Liver (tissue), 9 donors: ENCODE data around the gene ZAP70. TPM values are rescaled to one million over a fixed set of nuclear protein-coding genes. Genes with fewer than 3 reads are reported as not detected.

Experiments used
- DNase-seq: peaks from one replicate; pipeline ENCODE4 v3.0.0-alpha.2; 2017; ENCODE audit warnings: low spot score
- H3K27ac ChIP-seq, 2 donors: one replicate each; pipeline ENCODE4 v1.7.0; 2013; ENCODE audit warnings: inconsistent platforms in 2 of 2, low read length in 2 of 2, control low read depth in 1 of 2, low read depth in 1 of 2, mild to moderate bottlenecking in 1 of 2
- H3K27me3 ChIP-seq, 4 donors: one replicate each; pipeline versions ENCODE4 v1.6.1 to v1.7.0; 2013; ENCODE audit warnings: low read length in 3 of 4, inconsistent platforms in 1 of 4, mild to moderate bottlenecking in 1 of 4, moderate library complexity in 1 of 4; ENCODE audit not compliant: control insufficient read depth in 4 of 4, insufficient read depth in 4 of 4
- H3K36me3 ChIP-seq, 4 donors: one replicate each; pipeline versions ENCODE4 v1.6.1 to v1.7.0; 2013; ENCODE audit warnings: low read length in 3 of 4, mild to moderate bottlenecking in 3 of 4, low read depth in 1 of 4, moderate library complexity in 1 of 4; ENCODE audit not compliant: control insufficient read depth in 4 of 4, insufficient read depth in 3 of 4
- H3K4me1 ChIP-seq, 4 donors: one replicate each; pipeline versions ENCODE4 v1.6.1 to v1.7.0; 2013; ENCODE audit warnings: low read length in 3 of 4, mild to moderate bottlenecking in 3 of 4, moderate library complexity in 1 of 4; ENCODE audit not compliant: control insufficient read depth in 4 of 4, insufficient read depth in 4 of 4
- H3K4me3 ChIP-seq, 3 donors: one replicate each; pipeline versions ENCODE4 v1.6.1 to v1.7.0; 2013; ENCODE audit warnings: low read length in 3 of 3, control low read depth in 1 of 3, low read depth in 1 of 3, mild to moderate bottlenecking in 1 of 3
- H3K9ac ChIP-seq, 2 donors: one replicate each; pipeline ENCODE4 v1.7.0; 2013; ENCODE audit warnings: low read length in 2 of 2, mild to moderate bottlenecking in 2 of 2, moderate library complexity in 2 of 2, control low read depth in 1 of 2, low read depth in 1 of 2
- H3K9me3 ChIP-seq, 4 donors: one replicate each; pipeline versions ENCODE4 v1.6.1 to v1.7.0; 2013; ENCODE audit warnings: low read length in 3 of 4; ENCODE audit not compliant: control insufficient read depth in 4 of 4
- ATF3 ChIP-seq: IDR thresholded peaks from 2 replicates; pipeline ENCODE4 v1.6.1; 2016; ENCODE audit warnings: antibody characterized with exemption
- CTCF ChIP-seq: fragments of 150-350 bp; IDR thresholded peaks from 2 replicates; pipeline ENCODE4 v1.5.1; 2017; ENCODE audit warnings: improper control_type of control experiment, low read depth, low read length; ENCODE audit not compliant: missing input control
- EGR1 ChIP-seq, 2 donors: IDR thresholded peaks; 2 replicates each; pipeline ENCODE4 v1.6.1; 2016 to 2018; ENCODE audit warnings: antibody characterized with exemption in 2 of 2, low read depth in 2 of 2
- FOXA1 ChIP-seq: IDR thresholded peaks from 2 replicates; pipeline ENCODE4 v1.6.1; 2016; ENCODE audit warnings: antibody characterized with exemption
- FOXA2 ChIP-seq: IDR thresholded peaks from 2 replicates; pipeline ENCODE4 v1.6.1; 2016; ENCODE audit warnings: antibody characterized with exemption
- GABPA ChIP-seq, 2 donors: IDR thresholded peaks in 1 of 2; conservative IDR thresholded peaks in 1 of 2; 2 replicates each; pipeline ENCODE4 v1.6.1; 2016; ENCODE audit warnings: antibody characterized with exemption in 2 of 2, mild to moderate bottlenecking in 1 of 2, moderate library complexity in 1 of 2
- HNF4A ChIP-seq, 2 donors: conservative IDR thresholded peaks; 2 replicates each; pipeline ENCODE4 v1.6.1; 2016; ENCODE audit warnings: antibody characterized with exemption in 2 of 2, mild to moderate bottlenecking in 2 of 2
- HNF4G ChIP-seq: IDR thresholded peaks from 2 replicates; pipeline ENCODE4 v1.6.1; 2016; ENCODE audit warnings: antibody characterized with exemption
- JUND ChIP-seq, 2 donors: IDR thresholded peaks; 2 replicates each; pipeline ENCODE4 v1.6.1; 2016; ENCODE audit warnings: antibody characterized with exemption in 2 of 2
- NR2F2 ChIP-seq: IDR thresholded peaks from 2 replicates; pipeline ENCODE4 v1.6.1; 2016; ENCODE audit warnings: antibody characterized with exemption
- RAD21 ChIP-seq, 2 donors: IDR thresholded peaks; 2 replicates each; pipeline ENCODE4 v1.6.1; 2016; ENCODE audit warnings: antibody characterized with exemption in 2 of 2, mild to moderate bottlenecking in 2 of 2
- REST ChIP-seq: IDR thresholded peaks from 2 replicates; pipeline ENCODE4 v1.6.1; 2016; ENCODE audit warnings: antibody characterized with exemption, mild to moderate bottlenecking
- RXRA ChIP-seq, 2 donors: IDR thresholded peaks; 2 replicates each; pipeline ENCODE4 v1.6.1; 2017 to 2018; ENCODE audit warnings: antibody characterized with exemption in 2 of 2, mild to moderate bottlenecking in 1 of 2
- ZBTB33 ChIP-seq: IDR thresholded peaks from 2 replicates; pipeline ENCODE4 v1.6.1; 2016; ENCODE audit warnings: antibody characterized with exemption
- WGBS: extraction: QIAGEN DNeasy Blood & Tissue Kit; methylation state at CpG from one replicate; pipeline ENCODE4 v1.1.7; 2013; 5-methylcytosine and 5-hydroxymethylcytosine counted together
- polyA plus RNA-seq, 2 donors: library from polyadenylated mRNA; stranded (reverse) in 1 of 2; unstranded in 1 of 2; fragments of 200-250 nt in 1 of 2; fragments of >200 nt in 1 of 2; fragmentation: Nextera tagmentation in 1 of 2; extraction: Ambion mirVana in 1 of 2; gene quantifications; one replicate each; pipeline versions ENCODE4 v1.2.1 to v1.2.3, GENCODE V29; 2013 to 2015
- total RNA-seq, 2 donors: library from RNA; depleted of rRNA; stranded (reverse); fragments of >200 nt; gene quantifications; one replicate each; pipeline ENCODE4 v1.2.3, GENCODE V29; 2014
- donor health status: healthy.
- donor health status: healthy.
- donor health status: healthy.
- donor health status: healthy.
- donor health status: healthy.

ZAP70 gene
- total and polyA plus RNA-seq, 4 donors = 1.2 to 4.9 (median 1.4) TPM

- Histone ChIP-seq H3K4me3 (no peak overlapping the region), H3K4me1 (no peaks in the 10 kb centered on the region), H3K9me3 (peaks cover 0 to 4% (median 2%) of the 10 kb centered on the region in 4 donors), H3K9ac (no peak overlapping the region), H3K27me3 (no peaks in the 10 kb centered on the region), H3K27ac (no peak overlapping the region), H3K36me3 (no peaks in the 10 kb centered on the region)
- no peak for DNase-seq
- 93% methylated on average over 44 of the region's 44 CpGs for WGBS
- TF ChIP-seq HNF4G (no peak), RAD21 (IDR thresholded peaks at IDR 0.05) (no peak)
Observed at GRCh38 chr2:97734061-97735051, 21.0 kb downstream of the ZAP70 start.

GRCh38 chr2:97735161-97735561 is 21.8 kb downstream of the ZAP70 start:
- TF ChIP-seq ATF3 (no peak), HNF4G (no peak), FOXA2 (no peak), REST (no peak)
- DNase-seq = no peak
- Histone ChIP-seq H3K9me3 (peaks cover 0 to 3% (median 1%) of the 10 kb centered on the region in 4 donors), H3K4me3 (no peak overlapping the region), H3K27me3 (no peaks in the 10 kb centered on the region), H3K9ac (no peak overlapping the region), H3K36me3 (no peaks in the 10 kb centered on the region), H3K4me1 (no peaks in the 10 kb centered on the region), H3K27ac (no peak overlapping the region)
- WGBS = 97% methylated on average over 29 of the region's 29 CpGs

- H3K4me1 ChIP-seq = no peaks in the 10 kb centered on the region
- H3K27ac ChIP-seq = no peak overlapping the region
- H3K4me3 ChIP-seq = no peak overlapping the region
- no peak for DNase-seq
- H3K9me3 ChIP-seq = no peaks in the 10 kb centered on the region
- TF ChIP-seq NR2F2 (no peak), ZBTB33 (no peak), HNF4G (no peak), CTCF (no peak), ATF3 (no peak), FOXA1 (no peak), RAD21 (IDR thresholded peaks at IDR 0.05) (no peak), EGR1 (IDR thresholded peaks at IDR 0.05; ENCODE audit: low read depth in 2 of 2) (no peak), JUND (IDR thresholded peaks at IDR 0.05) (no peak), HNF4A (conservative IDR thresholded peaks at IDR 0.05) (no peak), RXRA (IDR thresholded peaks at IDR 0.05) (no peak), REST (no peak), GABPA (IDR thresholded peaks at IDR 0.05 in 1 of 2, conservative IDR thresholded peaks at IDR 0.05 in 1 of 2) (no peak)
- no peaks in the 10 kb centered on the region for H3K27me3 ChIP-seq
- no peak overlapping the region for H3K9ac ChIP-seq
- WGBS = 76% methylated on average over 4 of the region's 4 CpGs
- no peaks in the 10 kb centered on the region for H3K36me3 ChIP-seq
Observed at GRCh38 chr2:97736185-97736584, 22.8 kb downstream of the ZAP70 start.
